Liver (tissue), 3 donors: Measurements from ENCODE around the gene RTF2.

Source experiments
- CTCF ChIP-seq: fragments of 150-350 bp; IDR thresholded peaks from 2 replicates; pipeline ENCODE4 v1.5.1; 2017; ENCODE audit warnings: improper control_type of control experiment, low read depth, low read length; ENCODE audit not compliant: missing input control
- FOXA1 ChIP-seq: IDR thresholded peaks from 2 replicates; pipeline ENCODE4 v1.6.1; 2016; ENCODE audit warnings: antibody characterized with exemption
- HNF4A ChIP-seq, 2 donors: conservative IDR thresholded peaks; 2 replicates each; pipeline ENCODE4 v1.6.1; 2016; ENCODE audit warnings: antibody characterized with exemption in 2 of 2, mild to moderate bottlenecking in 2 of 2
- JUND ChIP-seq, 2 donors: IDR thresholded peaks; 2 replicates each; pipeline ENCODE4 v1.6.1; 2016; ENCODE audit warnings: antibody characterized with exemption in 2 of 2
- RAD21 ChIP-seq, 2 donors: IDR thresholded peaks; 2 replicates each; pipeline ENCODE4 v1.6.1; 2016; ENCODE audit warnings: antibody characterized with exemption in 2 of 2, mild to moderate bottlenecking in 2 of 2
- SP1 ChIP-seq: IDR thresholded peaks from 2 replicates; pipeline ENCODE4 v1.6.1; 2018; ENCODE audit warnings: antibody characterized with exemption, mild to moderate bottlenecking
- TAF1 ChIP-seq: conservative IDR thresholded peaks from 2 replicates; pipeline ENCODE4 v1.6.1; 2016; ENCODE audit warnings: antibody characterized with exemption, mild to moderate bottlenecking
- YY1 ChIP-seq: IDR thresholded peaks from 2 replicates; pipeline ENCODE4 v1.6.1; 2016; ENCODE audit warnings: antibody characterized with exemption, mild to moderate bottlenecking
- ZBTB33 ChIP-seq: IDR thresholded peaks from 2 replicates; pipeline ENCODE4 v1.6.1; 2016; ENCODE audit warnings: antibody characterized with exemption
- TF ChIP-seq, protein P1 (sequence below): IDR thresholded peaks from 2 replicates; pipeline ENCODE4 v1.6.1; 2016; ENCODE audit warnings: antibody characterized with exemption, mild to moderate bottlenecking
- TF ChIP-seq, protein P2 (sequence below): IDR thresholded peaks from 2 replicates; pipeline ENCODE4 v1.6.1; 2016; ENCODE audit warnings: antibody characterized with exemption
- TF ChIP-seq, protein P3 (sequence below): IDR thresholded peaks from 2 replicates; pipeline ENCODE4 v1.6.1; 2016; ENCODE audit warnings: antibody characterized with exemption
- donor health status: healthy.
- donor health status: healthy.

DNA sequence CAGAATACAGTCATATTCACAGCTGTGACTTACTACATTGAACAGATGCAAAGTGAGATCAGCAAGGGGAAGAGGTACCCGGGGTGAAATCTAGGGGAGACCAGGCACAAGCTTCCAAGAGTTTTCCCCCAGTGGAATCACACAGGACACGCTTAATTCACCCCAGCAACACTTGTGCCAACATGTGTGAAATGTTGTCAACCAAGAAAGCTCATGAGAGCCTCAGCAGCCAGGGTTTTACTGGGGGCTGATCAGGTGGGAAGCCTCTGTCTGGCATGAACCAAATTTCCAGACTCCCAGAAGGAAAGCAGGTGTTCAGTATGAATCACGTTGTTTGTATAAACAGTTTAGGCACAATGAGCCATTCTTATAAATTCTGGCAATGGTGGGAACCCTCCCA lies 6.9 kb upstream of the RTF2 start:
- TF ChIP-seq CTCF, result no peak
- TF ChIP-seq HNF4A (conservative IDR thresholded peaks at IDR 0.05), result no peak
- TF ChIP-seq JUND (IDR thresholded peaks at IDR 0.05), result no peak
- TF ChIP-seq RAD21 (IDR thresholded peaks at IDR 0.05), result no peak
- no peak for TF ChIP-seq TAF1
- no peak for TF ChIP-seq SP1
- TF ChIP-seq, protein P1, sequence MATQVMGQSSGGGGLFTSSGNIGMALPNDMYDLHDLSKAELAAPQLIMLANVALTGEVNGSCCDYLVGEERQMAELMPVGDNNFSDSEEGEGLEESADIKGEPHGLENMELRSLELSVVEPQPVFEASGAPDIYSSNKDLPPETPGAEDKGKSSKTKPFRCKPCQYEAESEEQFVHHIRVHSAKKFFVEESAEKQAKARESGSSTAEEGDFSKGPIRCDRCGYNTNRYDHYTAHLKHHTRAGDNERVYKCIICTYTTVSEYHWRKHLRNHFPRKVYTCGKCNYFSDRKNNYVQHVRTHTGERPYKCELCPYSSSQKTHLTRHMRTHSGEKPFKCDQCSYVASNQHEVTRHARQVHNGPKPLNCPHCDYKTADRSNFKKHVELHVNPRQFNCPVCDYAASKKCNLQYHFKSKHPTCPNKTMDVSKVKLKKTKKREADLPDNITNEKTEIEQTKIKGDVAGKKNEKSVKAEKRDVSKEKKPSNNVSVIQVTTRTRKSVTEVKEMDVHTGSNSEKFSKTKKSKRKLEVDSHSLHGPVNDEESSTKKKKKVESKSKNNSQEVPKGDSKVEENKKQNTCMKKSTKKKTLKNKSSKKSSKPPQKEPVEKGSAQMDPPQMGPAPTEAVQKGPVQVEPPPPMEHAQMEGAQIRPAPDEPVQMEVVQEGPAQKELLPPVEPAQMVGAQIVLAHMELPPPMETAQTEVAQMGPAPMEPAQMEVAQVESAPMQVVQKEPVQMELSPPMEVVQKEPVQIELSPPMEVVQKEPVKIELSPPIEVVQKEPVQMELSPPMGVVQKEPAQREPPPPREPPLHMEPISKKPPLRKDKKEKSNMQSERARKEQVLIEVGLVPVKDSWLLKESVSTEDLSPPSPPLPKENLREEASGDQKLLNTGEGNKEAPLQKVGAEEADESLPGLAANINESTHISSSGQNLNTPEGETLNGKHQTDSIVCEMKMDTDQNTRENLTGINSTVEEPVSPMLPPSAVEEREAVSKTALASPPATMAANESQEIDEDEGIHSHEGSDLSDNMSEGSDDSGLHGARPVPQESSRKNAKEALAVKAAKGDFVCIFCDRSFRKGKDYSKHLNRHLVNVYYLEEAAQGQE, result no peak
- TF ChIP-seq, protein P2, sequence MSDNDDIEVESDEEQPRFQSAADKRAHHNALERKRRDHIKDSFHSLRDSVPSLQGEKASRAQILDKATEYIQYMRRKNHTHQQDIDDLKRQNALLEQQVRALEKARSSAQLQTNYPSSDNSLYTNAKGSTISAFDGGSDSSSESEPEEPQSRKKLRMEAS, result no peak
- TF ChIP-seq, protein P3, sequence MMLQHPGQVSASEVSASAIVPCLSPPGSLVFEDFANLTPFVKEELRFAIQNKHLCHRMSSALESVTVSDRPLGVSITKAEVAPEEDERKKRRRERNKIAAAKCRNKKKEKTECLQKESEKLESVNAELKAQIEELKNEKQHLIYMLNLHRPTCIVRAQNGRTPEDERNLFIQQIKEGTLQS, result no peak
- TF ChIP-seq FOXA1, result no peak
- TF ChIP-seq YY1, result no peak
- no peak for TF ChIP-seq ZBTB33
